SH-SY5Y (cell line): ENCODE measurements around the gene FAM81A.

Source experiments
- GATA2 ChIP-seq: IDR thresholded peaks from 2 replicates; pipeline ENCODE4 v1.6.1; 2011; ENCODE audit warnings: mild to moderate bottlenecking, low read depth, low read length
- GATA3 ChIP-seq: IDR thresholded peaks from 2 replicates; pipeline ENCODE4 v1.6.1; 2011; ENCODE audit warnings: low read depth, mild to moderate bottlenecking, low read length, moderate library complexity

FAM81A gene

DNA sequence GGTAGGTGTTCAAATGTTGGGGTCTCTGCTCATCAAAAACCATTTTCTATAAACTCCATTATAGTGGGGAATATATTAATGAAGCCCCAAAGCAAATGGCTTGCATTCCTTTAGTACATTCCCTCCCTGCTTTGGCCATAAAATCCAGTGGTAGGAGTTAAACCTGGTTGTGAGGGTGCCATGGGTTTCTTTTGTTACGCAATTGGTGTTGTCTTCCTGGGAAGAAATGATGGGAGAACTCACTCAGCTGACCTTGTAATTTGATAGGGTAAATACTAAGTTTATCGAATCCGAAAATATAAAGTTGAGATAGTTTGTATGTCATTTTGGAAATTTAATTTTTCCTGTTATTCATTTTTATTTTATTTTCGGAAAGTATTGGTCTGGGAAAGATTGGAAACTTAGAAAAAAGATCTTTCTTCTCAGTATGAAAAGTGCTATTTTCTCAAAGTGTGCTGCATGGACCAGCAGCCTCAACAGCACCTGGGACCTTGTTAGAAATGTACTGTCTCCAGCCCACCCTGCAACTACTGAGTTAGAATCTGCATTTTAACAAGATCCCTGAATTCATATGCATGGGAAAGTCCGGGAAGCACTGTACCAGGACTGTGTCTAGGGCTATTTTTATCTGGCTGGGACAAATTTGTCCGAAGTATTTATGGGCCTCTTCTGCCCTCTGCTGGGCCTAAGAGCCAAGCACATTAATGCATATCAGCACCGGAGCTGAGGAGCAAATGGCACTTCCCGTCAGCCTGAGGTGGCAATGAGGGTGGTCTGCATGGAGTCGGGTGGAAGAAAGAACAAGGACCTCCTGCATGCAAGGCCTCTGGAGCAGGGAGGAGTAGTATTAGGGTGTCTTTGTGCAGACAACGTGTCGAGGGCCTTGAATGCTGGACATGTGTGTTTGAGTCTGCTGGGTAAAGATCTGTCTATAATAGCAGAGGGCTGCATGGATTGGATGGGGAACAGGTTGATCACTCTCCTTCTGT, 54.7 kb downstream of the FAM81A start:
- TF ChIP-seq GATA3 = no peak
- 0 out of 2 replicates have a peak, but pooled peaks have one; percentile 24 for TF ChIP-seq GATA2

DNA sequence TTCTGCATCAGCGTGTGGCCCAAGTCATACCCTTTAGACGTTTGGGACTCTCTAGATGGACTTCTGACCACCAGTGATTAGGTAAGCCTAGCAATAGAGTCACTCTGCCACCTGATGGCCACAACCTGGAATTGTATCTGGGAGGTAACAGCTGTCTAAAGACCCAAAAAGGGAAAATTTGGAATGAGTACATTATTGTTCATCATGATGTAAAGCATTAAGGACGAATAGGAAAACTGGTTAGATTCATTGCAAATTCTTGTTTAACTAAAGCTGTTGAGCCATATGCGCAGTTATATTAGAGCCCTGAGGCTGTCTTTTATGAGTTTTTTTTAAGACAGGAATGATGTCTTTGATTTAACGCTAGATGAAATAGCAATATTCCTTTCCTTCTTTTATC, 63.6 kb downstream of the FAM81A start:
- TF ChIP-seq GATA2 = no peak
- no peak for TF ChIP-seq GATA3

DNA sequence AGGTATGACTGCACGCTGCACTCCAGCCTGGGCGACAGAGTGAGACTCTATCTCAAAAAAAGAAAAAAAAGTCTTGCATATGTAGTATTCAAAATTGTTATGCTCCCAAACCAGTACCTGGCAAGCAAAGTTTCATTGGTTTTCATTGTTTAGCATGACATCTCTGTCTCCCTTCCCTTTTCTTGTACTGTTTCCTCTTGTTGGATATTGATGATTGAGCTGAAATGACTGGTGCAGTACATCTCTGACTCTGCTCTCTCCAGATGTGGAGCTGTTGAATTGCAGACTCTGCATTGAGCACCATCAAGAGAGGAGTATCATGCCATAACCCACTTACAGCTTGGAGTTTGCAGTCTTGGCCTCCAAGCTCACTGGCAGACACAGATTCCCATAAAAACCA, 77.2 kb downstream of the FAM81A start:
- TF ChIP-seq GATA3 = no peak
- TF ChIP-seq GATA2 = no peak

DNA sequence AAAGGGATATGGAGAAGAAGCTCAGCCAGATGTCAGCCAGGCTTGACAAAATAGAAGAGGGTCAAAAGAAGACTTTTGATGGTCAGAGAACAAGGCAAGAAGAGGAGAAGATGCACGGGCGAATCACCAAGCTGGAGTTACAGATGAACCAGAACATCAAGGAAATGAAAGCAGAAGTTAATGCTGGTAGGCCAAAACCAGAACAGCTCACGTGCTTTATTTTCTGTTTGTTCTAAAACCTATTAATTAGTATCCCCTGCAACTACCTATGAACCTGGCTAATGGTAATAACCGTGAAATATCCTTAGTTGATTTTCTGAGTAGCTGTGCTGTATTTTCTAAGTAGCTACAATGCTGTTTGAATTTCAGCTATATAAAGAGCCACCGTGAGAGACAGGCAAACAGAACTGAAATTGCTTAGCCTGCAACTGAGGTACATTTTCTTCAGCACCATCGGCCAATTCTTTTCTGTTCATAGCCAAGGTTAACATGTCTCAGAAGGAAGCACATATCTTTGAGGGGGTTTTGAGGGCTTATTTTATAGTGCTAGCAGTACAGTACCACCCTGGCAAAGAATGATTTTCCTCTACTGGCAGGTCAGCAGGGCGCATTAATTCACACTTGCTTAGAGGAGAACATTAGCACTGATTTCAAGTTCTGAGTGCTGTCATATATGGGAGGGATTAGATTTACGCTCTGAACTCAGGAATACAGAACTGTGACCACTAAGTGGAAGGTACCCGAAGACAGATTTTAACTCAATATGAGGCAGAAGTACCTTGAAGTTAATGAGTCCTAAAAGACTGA, 78.9 kb downstream of the FAM81A start:
- TF ChIP-seq GATA2 = no peak
- no peak for TF ChIP-seq GATA3

DNA sequence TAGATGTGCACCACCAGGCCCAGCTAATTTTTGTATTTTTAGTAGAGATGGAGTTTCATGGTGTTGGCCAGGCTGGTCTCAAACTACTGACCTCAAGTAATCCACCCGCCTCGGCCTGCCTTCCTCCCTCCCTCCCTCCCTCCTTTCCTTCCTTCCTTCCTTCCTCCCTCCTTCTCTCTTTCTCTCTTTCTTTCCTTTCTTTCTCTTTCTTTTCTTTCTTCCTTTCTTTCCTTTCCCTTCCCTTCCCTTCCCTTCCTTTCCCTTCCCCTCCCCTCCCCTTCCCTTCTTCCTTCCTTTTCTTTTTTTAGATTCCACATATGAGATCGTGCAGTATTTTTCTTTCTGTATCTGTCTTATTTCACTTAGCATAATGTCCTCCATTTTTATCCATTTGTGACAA, 81.3 kb downstream of the FAM81A start:
- no peak for TF ChIP-seq GATA3
- TF ChIP-seq GATA2 = no peak

DNA sequence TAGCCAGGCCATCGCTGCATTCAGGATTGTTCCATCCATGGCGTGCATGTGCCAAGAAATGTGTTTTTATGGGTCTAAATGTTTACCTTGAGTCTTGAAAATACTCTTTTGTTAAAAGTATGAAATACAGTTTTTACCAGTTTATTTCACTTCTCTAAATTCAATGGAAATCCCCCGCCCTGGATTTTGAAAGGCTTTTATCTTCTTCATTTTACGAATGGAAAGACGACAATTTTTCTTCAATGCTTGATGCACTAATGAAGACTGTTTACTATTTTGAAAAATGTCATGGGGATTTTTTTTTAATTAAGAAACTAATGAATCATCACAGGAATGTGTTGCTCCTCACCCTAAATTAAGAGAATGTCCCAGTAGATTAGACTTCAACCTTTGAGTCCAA, 83.5 kb downstream of the FAM81A start:
- TF ChIP-seq GATA3 (no peak), GATA2 (no peak)

DNA sequence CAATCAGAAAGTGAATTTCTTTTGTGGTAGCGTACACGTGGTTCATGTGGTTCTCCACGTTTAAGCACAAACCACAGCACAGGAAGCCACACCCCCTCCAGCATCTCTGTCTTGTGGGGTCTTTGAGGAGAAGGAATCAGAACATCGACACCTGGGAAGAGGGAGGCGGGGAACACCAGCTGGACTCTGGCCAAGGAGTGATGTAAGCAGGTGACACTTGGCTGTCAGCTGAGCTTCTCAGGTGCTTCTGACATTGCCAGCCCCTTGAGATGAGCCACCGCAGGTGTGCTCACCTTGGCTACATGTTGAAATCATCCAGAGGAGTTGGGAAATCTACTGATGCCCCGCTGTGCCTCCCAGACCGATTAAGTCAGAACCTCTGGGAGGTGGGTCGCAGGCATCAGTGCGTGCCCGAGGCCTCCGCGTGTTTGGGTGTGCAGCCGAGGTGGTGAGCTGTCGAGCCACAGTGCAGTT, 85.0 kb downstream of the FAM81A start:
- TF ChIP-seq GATA3 (no peak), GATA2 (no peak)

DNA sequence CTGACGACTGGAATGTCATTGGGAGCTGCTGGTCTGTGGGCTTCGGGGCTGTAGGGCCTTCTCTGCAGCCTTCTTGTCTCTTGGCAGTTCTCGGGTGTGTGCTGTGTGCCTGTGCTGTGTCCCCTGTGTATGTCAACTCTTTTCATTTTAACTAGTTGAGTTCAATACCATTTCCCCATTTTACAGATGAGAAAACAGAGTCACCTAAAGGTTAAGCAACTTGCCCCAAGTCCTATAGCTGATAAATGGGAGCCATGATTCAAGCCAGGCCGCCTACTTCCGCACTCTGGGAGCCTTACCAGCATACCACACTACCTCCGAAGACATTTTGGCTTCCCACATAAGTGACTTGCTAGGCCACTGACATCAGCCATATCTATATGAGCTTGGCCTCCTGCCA, 85.7 kb downstream of the FAM81A start:
- TF ChIP-seq GATA2 = no peak
- TF ChIP-seq GATA3 = no peak

DNA sequence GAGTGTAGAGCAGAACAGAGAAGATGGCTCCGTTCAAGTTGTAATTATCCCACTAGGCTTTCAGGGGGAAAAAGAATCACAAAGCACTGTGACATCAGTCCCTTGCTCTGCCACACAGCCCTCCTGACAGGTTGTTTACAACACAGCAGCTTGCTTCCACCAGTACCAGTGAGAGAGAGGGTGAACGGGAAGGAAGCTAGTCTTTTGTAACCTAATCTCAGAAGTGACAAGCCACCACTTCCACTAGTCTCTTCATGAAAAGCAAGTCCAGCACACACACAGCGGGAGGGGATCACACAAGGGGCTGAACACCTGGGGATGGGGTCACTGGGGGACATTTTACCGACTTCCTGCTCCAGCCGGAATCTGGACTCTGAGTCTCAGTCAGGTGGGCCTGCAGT, 86.3 kb downstream of the FAM81A start:
- TF ChIP-seq GATA3 = no peak
- no peak for TF ChIP-seq GATA2

DNA sequence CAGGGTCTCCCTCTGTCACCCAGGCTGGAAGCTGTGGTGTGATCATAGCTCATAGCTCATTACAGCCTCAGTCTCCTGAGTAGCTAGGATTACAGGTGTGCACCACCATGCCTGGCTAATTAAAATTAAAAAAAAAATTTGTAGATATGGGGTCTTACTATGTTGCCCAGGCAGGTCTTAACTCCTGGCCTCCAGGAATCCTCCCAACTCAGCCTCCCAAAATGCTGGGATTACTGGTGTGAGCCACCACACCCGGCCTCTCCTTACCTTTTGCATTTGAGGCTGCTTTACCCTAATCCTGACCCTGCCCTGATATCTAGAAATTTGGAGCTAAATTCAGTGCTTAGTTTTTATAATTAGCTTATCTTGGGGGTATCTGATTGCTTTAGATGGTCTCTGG, 90.4 kb downstream of the FAM81A start:
- TF ChIP-seq GATA2 (no peak), GATA3 (no peak)

DNA sequence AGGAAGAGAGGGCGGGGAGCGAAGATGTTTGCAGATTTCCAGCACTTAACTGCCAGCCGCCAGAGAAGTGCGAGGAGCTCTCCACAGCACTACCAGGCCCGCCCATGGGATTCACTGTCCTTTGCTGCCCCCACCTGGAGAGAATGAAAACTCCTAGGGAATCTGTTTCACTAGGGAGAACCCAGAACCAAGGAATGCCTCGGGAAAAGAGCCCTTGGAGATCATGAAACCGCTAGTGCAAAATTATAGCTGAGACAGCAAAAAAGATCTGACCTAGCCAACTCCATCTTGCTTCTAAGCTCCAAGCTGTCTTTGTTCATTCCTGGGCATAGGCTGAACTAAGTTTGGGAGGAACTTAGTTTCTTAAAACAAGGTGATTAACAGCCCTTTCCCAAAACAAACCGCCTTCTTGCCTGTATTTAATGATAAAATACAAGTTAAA, 91.0 kb downstream of the FAM81A start:
- TF ChIP-seq GATA3 = no peak
- no peak for TF ChIP-seq GATA2

DNA sequence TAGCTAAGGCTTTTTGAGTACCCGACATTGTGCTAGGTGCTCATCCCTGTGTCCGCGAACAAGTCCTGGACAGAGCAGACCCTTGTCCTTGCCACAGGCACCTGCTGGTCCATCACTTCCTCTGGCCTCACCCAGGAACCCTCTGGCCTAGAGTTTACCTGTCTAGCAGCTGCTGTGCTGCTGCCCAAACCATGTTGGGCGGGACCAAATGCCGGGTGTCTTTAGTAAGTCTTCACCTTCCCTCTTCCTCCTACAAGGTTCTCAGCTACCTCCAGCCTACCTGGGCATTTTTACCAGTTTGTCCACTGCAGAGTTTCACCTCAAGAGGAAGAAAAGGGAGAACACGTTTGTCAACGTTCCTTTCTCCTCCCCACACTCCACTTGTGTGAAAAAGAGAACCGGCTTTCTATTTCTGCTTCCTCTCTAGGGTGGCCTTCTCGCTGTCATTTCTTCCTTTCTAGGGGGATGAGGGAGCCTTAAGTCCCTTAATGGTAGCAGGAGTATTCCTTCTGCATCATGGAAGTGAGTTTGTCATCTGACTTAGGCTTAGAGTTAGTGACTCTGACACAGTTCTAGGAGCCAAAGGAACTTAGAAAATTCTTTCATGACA, 93.2 kb downstream of the FAM81A start:
- TF ChIP-seq GATA2 (no peak), GATA3 (no peak)

DNA sequence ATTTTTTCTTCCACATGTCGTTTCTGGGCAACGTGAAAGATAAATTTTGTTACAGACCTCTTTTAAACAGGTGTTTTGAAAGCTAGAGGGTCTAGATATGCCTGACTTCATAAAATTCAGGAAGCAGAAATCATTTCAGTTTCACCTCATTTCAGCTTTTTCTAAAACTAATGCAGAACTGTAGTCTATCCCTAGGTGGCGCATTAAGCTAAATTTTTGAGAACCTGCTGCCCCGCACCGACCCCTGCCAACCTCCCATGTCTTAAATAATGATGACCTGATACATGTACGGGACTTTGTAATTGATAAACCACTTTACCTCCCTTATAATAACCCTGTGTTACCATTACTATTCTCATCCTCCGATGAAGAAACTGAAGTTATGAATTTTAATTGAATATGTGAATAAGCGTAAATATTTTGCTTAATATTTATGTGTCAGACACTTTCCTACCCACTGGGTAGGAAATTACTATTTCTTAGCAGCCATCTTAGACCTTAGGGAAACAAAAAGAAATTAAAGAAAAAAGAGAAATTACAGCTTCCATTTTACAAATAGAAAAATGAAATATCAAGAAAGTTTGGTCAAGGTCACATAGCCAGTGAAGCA, 94.9 kb downstream of the FAM81A start:
- TF ChIP-seq GATA2 = no peak
- TF ChIP-seq GATA3 = no peak

DNA sequence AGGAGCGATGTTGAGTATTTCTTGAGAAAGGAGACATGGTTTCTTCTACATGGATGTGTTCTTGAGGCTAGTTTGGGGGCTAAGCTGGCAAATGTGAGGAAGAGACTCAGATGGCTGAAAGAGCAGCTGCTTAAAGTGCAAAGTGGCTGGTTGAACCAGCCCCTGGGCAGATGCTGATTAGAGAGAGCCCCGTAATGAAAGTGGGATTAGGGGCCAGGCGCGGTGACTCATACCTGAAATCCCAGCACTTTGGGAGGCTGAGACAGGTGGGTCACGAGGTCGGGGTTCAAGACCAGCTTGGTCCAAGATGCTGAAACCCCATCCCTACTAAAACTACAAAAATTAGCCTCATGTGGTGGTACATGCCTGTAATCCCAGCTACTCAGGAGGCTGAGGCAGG, 98.6 kb downstream of the FAM81A start:
- no peak for TF ChIP-seq GATA3

DNA sequence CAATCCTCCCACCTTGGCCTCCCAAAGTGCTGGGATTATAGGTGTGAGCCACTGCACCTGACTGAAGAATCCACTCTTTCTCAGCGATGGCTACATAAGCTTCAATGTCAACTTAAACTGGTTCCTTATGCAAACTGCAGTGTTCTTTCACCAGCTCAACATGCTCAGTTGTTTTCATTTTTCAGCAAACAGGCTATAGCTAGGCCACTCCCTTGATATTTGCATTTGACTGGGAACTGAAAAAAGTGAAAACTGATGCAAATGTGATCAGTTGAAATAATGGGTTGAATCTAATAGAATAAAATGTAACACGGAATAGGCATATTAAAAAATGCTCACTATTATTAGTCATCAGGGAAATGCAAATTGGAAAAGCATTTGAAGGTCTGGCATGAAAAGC, 99.4 kb downstream of the FAM81A start:
- TF ChIP-seq GATA2 (no peak), GATA3 (no peak)
